OCI-LY7 (cell line): ENCODE data around the gene UBE2K.

Source experiments
- EZH2phosphoT487 ChIP-seq: fragments of 200-600 bp; sonication (generic); IDR thresholded peaks from 2 replicates; pipeline ENCODE4 v1.6.1; 2018; ENCODE audit warnings: low read depth, borderline replicate concordance, mild to moderate bottlenecking, mixed run types, antibody characterized with exemption, low read length, moderate library complexity, mixed read lengths
- TF ChIP-seq, protein P1 (sequence below): fragments of 200-600 bp; sonication (generic); conservative IDR thresholded peaks from 2 replicates; pipeline ENCODE4 v1.5.1; 2014; ENCODE audit warnings: mild to moderate bottlenecking, antibody characterized with exemption, low read length, moderate library complexity, mixed read lengths

- TF ChIP-seq, protein P1, sequence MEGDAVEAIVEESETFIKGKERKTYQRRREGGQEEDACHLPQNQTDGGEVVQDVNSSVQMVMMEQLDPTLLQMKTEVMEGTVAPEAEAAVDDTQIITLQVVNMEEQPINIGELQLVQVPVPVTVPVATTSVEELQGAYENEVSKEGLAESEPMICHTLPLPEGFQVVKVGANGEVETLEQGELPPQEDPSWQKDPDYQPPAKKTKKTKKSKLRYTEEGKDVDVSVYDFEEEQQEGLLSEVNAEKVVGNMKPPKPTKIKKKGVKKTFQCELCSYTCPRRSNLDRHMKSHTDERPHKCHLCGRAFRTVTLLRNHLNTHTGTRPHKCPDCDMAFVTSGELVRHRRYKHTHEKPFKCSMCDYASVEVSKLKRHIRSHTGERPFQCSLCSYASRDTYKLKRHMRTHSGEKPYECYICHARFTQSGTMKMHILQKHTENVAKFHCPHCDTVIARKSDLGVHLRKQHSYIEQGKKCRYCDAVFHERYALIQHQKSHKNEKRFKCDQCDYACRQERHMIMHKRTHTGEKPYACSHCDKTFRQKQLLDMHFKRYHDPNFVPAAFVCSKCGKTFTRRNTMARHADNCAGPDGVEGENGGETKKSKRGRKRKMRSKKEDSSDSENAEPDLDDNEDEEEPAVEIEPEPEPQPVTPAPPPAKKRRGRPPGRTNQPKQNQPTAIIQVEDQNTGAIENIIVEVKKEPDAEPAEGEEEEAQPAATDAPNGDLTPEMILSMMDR = no peak
- TF ChIP-seq EZH2phosphoT487 = no peak
These were observed 2.6 kb downstream of the UBE2K start for GRCh38 chr4:39700554-39700953.
